Rectal smooth muscle tissue (tissue), 1 donor: ENCODE measurements around the gene LIN7B.

ENCODE experiments used
- H3K27ac ChIP-seq: one replicate; pipeline ENCODE4 v1.7.0; 2013; ENCODE audit warnings: low read depth, low read length, inconsistent platforms
- H3K27me3 ChIP-seq: one replicate; pipeline ENCODE4 v1.7.0; 2013; ENCODE audit warnings: low read length; ENCODE audit not compliant: control insufficient read depth, insufficient read depth
- H3K36me3 ChIP-seq: one replicate; pipeline ENCODE4 v1.7.0; 2013; ENCODE audit warnings: low read length; ENCODE audit not compliant: control insufficient read depth, insufficient read depth
- H3K4me1 ChIP-seq: one replicate; pipeline ENCODE4 v1.7.0; 2013; ENCODE audit warnings: low read length; ENCODE audit not compliant: control insufficient read depth, insufficient read depth
- H3K4me3 ChIP-seq: one replicate; pipeline ENCODE4 v1.7.0; 2013; ENCODE audit warnings: low read length
- H3K9ac ChIP-seq: one replicate; pipeline ENCODE4 v1.7.0; 2013; ENCODE audit warnings: low read length

LIN7B gene

GRCh38 chr19:49148044-49148682 is 34.0 kb downstream of the LIN7B start:
- Histone ChIP-seq H3K27me3 (peaks cover 3% of the 10 kb centered on the region), H3K36me3 (no peaks in the 10 kb centered on the region), H3K4me1 (peaks cover 7% of the 10 kb centered on the region), H3K9ac (no peak overlapping the region), H3K27ac (no peak overlapping the region), H3K4me3 (peak overlapping the region; percentile 81)

- Histone ChIP-seq H3K27me3 (peaks cover 3% of the 10 kb centered on the region), H3K9ac (peak overlapping the region; percentile 76), H3K27ac (peak overlapping the region; percentile 72), H3K4me3 (peak overlapping the region; percentile 81), H3K4me1 (peaks cover 7% of the 10 kb centered on the region), H3K36me3 (no peaks in the 10 kb centered on the region)
Observed at GRCh38 chr19:49148784-49149651, 34.8 kb downstream of the LIN7B start.

- Histone ChIP-seq H3K4me1 (peaks cover 7% of the 10 kb centered on the region), H3K27ac (peak overlapping the region; percentile 72), H3K36me3 (no peaks in the 10 kb centered on the region), H3K9ac (peak overlapping the region; percentile 76), H3K4me3 (peak overlapping the region; percentile 81), H3K27me3 (peaks cover 3% of the 10 kb centered on the region)
Observed at GRCh38 chr19:49149652-49150105, 35.5 kb downstream of the LIN7B start.

GRCh38 chr19:49150106-49150943 is 36.2 kb downstream of the LIN7B start:
- peaks cover 3% of the 10 kb centered on the region for H3K27me3 ChIP-seq
- peaks cover 7% of the 10 kb centered on the region for H3K4me1 ChIP-seq
- H3K27ac ChIP-seq, result peak overlapping the region; percentile 72

GRCh38 chr19:49150944-49151243 is 36.7 kb downstream of the LIN7B start:
- H3K4me1 ChIP-seq, result peaks cover 7% of the 10 kb centered on the region
- no peak overlapping the region for H3K27ac ChIP-seq

More at GRCh38 chr19:49150106-49150943, 36.2 kb downstream of the LIN7B start:
- peak overlapping the region; percentile 76 for H3K9ac ChIP-seq
- H3K4me3 ChIP-seq, result peak overlapping the region; percentile 81
- H3K36me3 ChIP-seq, result no peaks in the 10 kb centered on the region

DNA sequence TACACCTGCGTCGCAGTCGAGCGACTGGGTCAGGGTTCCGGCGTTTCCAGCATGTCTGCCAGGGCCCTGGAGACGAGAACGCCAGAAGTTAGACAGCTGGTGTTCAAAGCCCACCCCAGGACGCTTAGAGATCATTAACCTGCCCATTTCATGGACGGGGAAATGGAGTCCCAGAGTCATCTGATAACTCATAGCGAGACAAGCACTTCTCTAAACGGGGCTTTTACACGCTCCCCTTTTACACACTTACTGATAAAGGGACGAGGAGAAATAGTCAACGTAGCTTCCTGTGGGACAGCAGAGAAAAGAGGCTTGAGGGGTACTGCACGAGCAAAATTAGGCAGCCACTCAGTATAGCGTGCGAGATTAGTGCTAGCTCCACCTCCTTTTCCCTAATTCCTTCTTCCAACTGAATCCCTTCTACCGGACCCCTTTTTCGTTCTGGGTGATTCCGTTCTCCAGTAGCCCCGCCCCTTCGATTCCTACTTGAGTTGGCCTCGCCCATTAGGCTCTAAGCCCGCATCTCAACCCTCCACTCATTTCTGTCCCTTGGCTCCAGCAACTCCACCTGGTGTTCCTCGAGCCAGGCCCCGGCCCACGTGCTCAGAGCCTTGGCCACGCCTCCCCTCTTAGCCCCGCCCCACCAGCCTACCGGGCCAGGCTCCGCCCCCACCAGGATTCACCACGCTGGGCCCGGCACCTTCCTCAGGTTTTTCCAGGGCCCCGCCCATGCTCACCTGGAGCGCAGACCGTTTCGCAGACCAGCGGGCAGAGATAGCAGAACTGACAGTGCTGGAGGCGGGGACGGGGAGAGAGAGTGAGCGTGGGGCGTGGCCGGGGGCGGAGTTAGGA is 37.3 kb downstream of the LIN7B start:
- Histone ChIP-seq H3K4me1 (peaks cover 7% of the 10 kb centered on the region), H3K36me3 (no peaks in the 10 kb centered on the region), H3K27ac (no peak overlapping the region), H3K9ac (no peak overlapping the region), H3K4me3 (peak overlapping the region; percentile 33), H3K27me3 (no peaks in the 10 kb centered on the region)

More at GRCh38 chr19:49150944-49151243, 36.7 kb downstream of the LIN7B start:
- Histone ChIP-seq H3K4me3 (peak overlapping the region; percentile 81), H3K36me3 (no peaks in the 10 kb centered on the region), H3K9ac (no peak overlapping the region), H3K27me3 (no peaks in the 10 kb centered on the region)

- no peaks in the 10 kb centered on the region for H3K36me3 ChIP-seq
- no peak overlapping the region for H3K4me3 ChIP-seq
- peaks cover 7% of the 10 kb centered on the region for H3K4me1 ChIP-seq
- no peak overlapping the region for H3K9ac ChIP-seq
- H3K27ac ChIP-seq, result no peak overlapping the region
- H3K27me3 ChIP-seq, result no peaks in the 10 kb centered on the region
Observed at GRCh38 chr19:49152119-49152550, 38.0 kb downstream of the LIN7B start.

DNA sequence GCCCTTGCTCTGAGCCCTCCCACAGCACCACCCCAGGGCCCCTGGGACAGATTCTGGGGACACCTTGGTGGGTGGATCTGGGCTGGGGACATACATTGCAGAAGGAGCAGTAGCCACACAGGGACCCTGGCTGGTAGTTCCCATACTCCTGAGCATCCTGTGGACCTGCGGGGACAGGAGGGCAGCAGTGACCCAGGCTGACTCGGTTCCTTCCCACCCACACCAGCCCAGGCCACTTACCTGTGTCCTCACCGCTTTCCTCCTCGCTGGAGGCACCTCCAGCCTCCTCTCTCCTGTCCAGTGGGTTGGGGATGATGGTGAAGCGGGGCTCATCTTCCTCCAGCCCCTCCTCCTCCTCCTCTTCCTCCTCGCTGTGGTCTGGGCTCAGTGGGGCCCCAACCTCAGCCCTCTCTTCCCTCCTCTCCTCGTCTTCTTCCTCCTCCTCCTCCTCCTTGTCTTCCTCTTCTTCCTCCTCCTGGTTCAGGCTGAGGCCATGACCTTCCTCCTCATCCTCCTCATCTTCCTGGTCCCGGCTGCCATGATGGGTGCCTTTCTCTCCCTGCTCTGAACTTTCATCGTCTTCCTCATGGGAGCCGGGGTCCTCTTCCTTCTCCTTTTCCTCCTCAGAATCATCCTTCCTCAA is 39.1 kb downstream of the LIN7B start:
- H3K27ac ChIP-seq, result no peak overlapping the region
- no peaks in the 10 kb centered on the region for H3K36me3 ChIP-seq
- H3K9ac ChIP-seq, result no peak overlapping the region
- H3K4me1 ChIP-seq, result peaks cover 7% of the 10 kb centered on the region
- H3K27me3 ChIP-seq, result no peaks in the 10 kb centered on the region
- H3K4me3 ChIP-seq, result no peak overlapping the region

GRCh38 chr19:49154279-49154678 is 40.1 kb downstream of the LIN7B start:
- Histone ChIP-seq H3K36me3 (no peaks in the 10 kb centered on the region), H3K27me3 (no peaks in the 10 kb centered on the region), H3K27ac (no peak overlapping the region), H3K4me1 (peaks cover 6% of the 10 kb centered on the region), H3K4me3 (no peak overlapping the region), H3K9ac (no peak overlapping the region)

GRCh38 chr19:49155005-49155819 is 41.0 kb downstream of the LIN7B start, which contains the start of gene HRC:
Gene HRC (minus strand): TSS chr19:49155396. CDS start chr19:49155237, 159 bp downstream.
- Histone ChIP-seq H3K4me3 (no peak within 1 kb of the TSS), H3K4me1 (peaks cover 3% of the 10 kb centered on the region), H3K9ac (no peak within 1 kb of the TSS), H3K27ac (no peak within 1 kb of the TSS), H3K27me3 (no peaks in the 10 kb centered on the region), H3K36me3 (no peaks in the 10 kb centered on the region)
